LHCN-M2 (cell line): Measurements from ENCODE around the gene MAPK1IP1L. TPM values are rescaled to one million over a fixed set of nuclear protein-coding genes. Genes with fewer than 3 reads are reported as not detected.

Experiments used
- DNase-seq: peaks from one replicate; pipeline ENCODE4 v3.0.0-alpha.2; 2012; ENCODE audit warnings: low read depth
- total RNA-seq: library from RNA; depleted of rRNA; stranded (reverse); fragments of >200 nt; gene quantifications from 2 replicates; pipeline ENCODE4 v1.2.3, GENCODE V29; 2014

Gene MAPK1IP1L
- total RNA-seq, 1 experiment from 2014 or later: 196 TPM

- DNase-seq: peak; percentile 26
These were observed 43.1 kb downstream of the MAPK1IP1L start for GRCh38 chr14:55094292-55095157.

GRCh38 chr14:55097881-55098560, 46.6 kb downstream of the MAPK1IP1L start:
- peak; percentile 49 for DNase-seq

- DNase-seq: no peak
These were observed 47.1 kb downstream of the MAPK1IP1L start for GRCh38 chr14:55098561-55098898.

GRCh38 chr14:55099756-55100155, 48.3 kb downstream of the MAPK1IP1L start:
- no peak for DNase-seq

- no peak for DNase-seq
These were observed 50.3 kb downstream of the MAPK1IP1L start for GRCh38 chr14:55101698-55102097.

GRCh38 chr14:55102141-55102621, 50.7 kb downstream of the MAPK1IP1L start:
- DNase-seq: peak; percentile 99

- DNase-seq: peak; percentile 98
These were observed 51.7 kb downstream of the MAPK1IP1L start for GRCh38 chr14:55103005-55103640.

- DNase-seq: no peak
These were observed 52.8 kb downstream of the MAPK1IP1L start for GRCh38 chr14:55103971-55104954.

GRCh38 chr14:55105991-55106390, 54.5 kb downstream of the MAPK1IP1L start:
- DNase-seq: no peak

- peak; percentile 98 for DNase-seq
These were observed 56.5 kb downstream of the MAPK1IP1L start for GRCh38 chr14:55107766-55108554.

- DNase-seq: no peak
These were observed 58.4 kb downstream of the MAPK1IP1L start for GRCh38 chr14:55109836-55110235.

- no peak for DNase-seq
These were observed 59.8 kb downstream of the MAPK1IP1L start for GRCh38 chr14:55111122-55111708.

- no peak for DNase-seq
These were observed 63.3 kb downstream of the MAPK1IP1L start for GRCh38 chr14:55114720-55115119.

- no peak for DNase-seq
These were observed 64.0 kb downstream of the MAPK1IP1L start for GRCh38 chr14:55115460-55115859.

- no peak for DNase-seq
These were observed 64.4 kb downstream of the MAPK1IP1L start for GRCh38 chr14:55115861-55116245.

- peak; percentile 42 for DNase-seq
These were observed 65.0 kb downstream of the MAPK1IP1L start for GRCh38 chr14:55116246-55117030.

GRCh38 chr14:55117803-55118441, 66.5 kb downstream of the MAPK1IP1L start:
- DNase-seq: no peak

GRCh38 chr14:55118761-55119160, 67.3 kb downstream of the MAPK1IP1L start:
- no peak for DNase-seq
